Karpas-422 (cell line): ENCODE data around the gene MDH1B. TPM values are rescaled to one million over a fixed set of nuclear protein-coding genes. Genes with fewer than 3 reads are reported as not detected.

Experiments used
- DNase-seq: peaks from one replicate; pipeline ENCODE4 v3.0.0-alpha.2; 2015
- H2AFZ ChIP-seq: fragments of 200-600 bp; sonication (generic); 2 replicates; pipeline ENCODE4 v1.6.1; 2014; ENCODE audit warnings: antibody characterized with exemption, low read length, mixed read lengths
- H3K27ac ChIP-seq: fragments of 200-600 bp; sonication (generic); 2 replicates; pipeline ENCODE4 v1.5.1; 2014; ENCODE audit warnings: mild to moderate bottlenecking, low read length, moderate library complexity
- H3K27me3 ChIP-seq: fragments of 200-600 bp; sonication (generic); 2 replicates; pipeline ENCODE4 v1.6.1; 2014; ENCODE audit warnings: low read length, mixed read lengths
- H3K36me3 ChIP-seq: fragments of 200-600 bp; sonication (generic); 2 replicates; pipeline ENCODE4 v1.6.1; 2014; ENCODE audit warnings: low read length, mixed read lengths; ENCODE audit not compliant: insufficient read depth
- H3K4me1 ChIP-seq: fragments of 200-600 bp; sonication (generic); 2 replicates; pipeline ENCODE4 v1.6.1; 2014; ENCODE audit warnings: mild to moderate bottlenecking, low read length, mixed read lengths
- H3K4me2 ChIP-seq: fragments of 200-600 bp; sonication (generic); 2 replicates; pipeline ENCODE4 v1.6.1; 2014; ENCODE audit warnings: low read length, low read depth, mild to moderate bottlenecking; ENCODE audit not compliant: poor library complexity, severe bottlenecking
- H3K4me3 ChIP-seq: fragments of 200-600 bp; sonication (generic); 2 replicates; pipeline ENCODE4 v1.5.1; 2014; ENCODE audit warnings: mild to moderate bottlenecking, antibody characterized with exemption, low read length, mixed read lengths
- H3K79me2 ChIP-seq: fragments of 200-600 bp; sonication (generic); 2 replicates; pipeline ENCODE4 v1.6.1; 2014; ENCODE audit warnings: mild to moderate bottlenecking, low read length, mixed read lengths
- H3K9ac ChIP-seq: fragments of 200-600 bp; sonication (generic); 2 replicates; pipeline ENCODE4 v1.6.0; 2014; ENCODE audit warnings: low read length
- H3K9me2 ChIP-seq: fragments of 200-600 bp; sonication (generic), shearing (Covaris generic); replicated peaks from 2 replicates; pipeline ENCODE4 v1.6.0; 2014; ENCODE audit warnings: mild to moderate bottlenecking, low read length, moderate library complexity; ENCODE audit not compliant: insufficient read depth
- H3K9me3 ChIP-seq: fragments of 300-700, 200-600 bp; sonication (generic); 2 replicates; pipeline ENCODE4 v1.6.1; 2014; ENCODE audit warnings: low read length, mixed read lengths
- H4K20me1 ChIP-seq: fragments of 200-600 bp; sonication (generic); 2 replicates; pipeline ENCODE4 v1.6.1; 2014; ENCODE audit warnings: mild to moderate bottlenecking, antibody characterized with exemption, low read length, low read depth; ENCODE audit not compliant: insufficient read depth
- total RNA-seq: library from RNA; depleted of rRNA; stranded (reverse); fragments of >200 nt; shearing (Covaris generic); gene quantifications from 2 replicates; pipeline ENCODE4 v1.2.3, GENCODE V29; 2014; ENCODE audit warnings: low replicate concordance

MDH1B gene
- total RNA-seq, 1 experiment from 2014 or later: 2.8 TPM

GRCh38 chr2:206801418-206802189 lies 36.5 kb upstream of the MDH1B start:
- Histone ChIP-seq H3K9ac (no peak overlapping the region), H3K4me3 (no peak overlapping the region), H3K9me2 (no peaks in the 10 kb centered on the region), H4K20me1 (no peaks in the 10 kb centered on the region), H3K27me3 (no peaks in the 10 kb centered on the region), H3K79me2 (no peaks in the 10 kb centered on the region), H2AFZ (no peak overlapping the region), H3K9me3 (no peaks in the 10 kb centered on the region), H3K4me2 (no peak overlapping the region), H3K36me3 (no peaks in the 10 kb centered on the region), H3K27ac (no peak overlapping the region), H3K4me1 (no peaks in the 10 kb centered on the region)
- DNase-seq: no peak

- Histone ChIP-seq H3K79me2 (no peaks in the 10 kb centered on the region), H3K27ac (no peak overlapping the region), H2AFZ (no peak overlapping the region), H3K27me3 (no peaks in the 10 kb centered on the region), H3K4me2 (peak overlapping the region; percentile 18), H3K9me2 (no peaks in the 10 kb centered on the region), H4K20me1 (no peaks in the 10 kb centered on the region), H3K9me3 (no peaks in the 10 kb centered on the region), H3K9ac (no peak overlapping the region), H3K4me1 (no peaks in the 10 kb centered on the region), H3K36me3 (no peaks in the 10 kb centered on the region), H3K4me3 (no peak overlapping the region)
- peak; percentile 79 for DNase-seq
These were observed 35.6 kb upstream of the MDH1B start for GRCh38 chr2:206800506-206801417.

- H3K9me3 ChIP-seq: no peaks in the 10 kb centered on the region
- H3K9me2 ChIP-seq: no peaks in the 10 kb centered on the region
- no peak overlapping the region for H3K4me2 ChIP-seq
- H3K27me3 ChIP-seq: no peaks in the 10 kb centered on the region
- no peak overlapping the region for H3K9ac ChIP-seq
- H4K20me1 ChIP-seq: no peaks in the 10 kb centered on the region
- H3K4me1 ChIP-seq: no peaks in the 10 kb centered on the region
- no peak for DNase-seq
- H3K27ac ChIP-seq: no peak overlapping the region
- no peaks in the 10 kb centered on the region for H3K36me3 ChIP-seq
- no peak overlapping the region for H2AFZ ChIP-seq
- H3K79me2 ChIP-seq: no peaks in the 10 kb centered on the region
- H3K4me3 ChIP-seq: no peak overlapping the region
These were observed 34.0 kb upstream of the MDH1B start for GRCh38 chr2:206799083-206799482.

DNA sequence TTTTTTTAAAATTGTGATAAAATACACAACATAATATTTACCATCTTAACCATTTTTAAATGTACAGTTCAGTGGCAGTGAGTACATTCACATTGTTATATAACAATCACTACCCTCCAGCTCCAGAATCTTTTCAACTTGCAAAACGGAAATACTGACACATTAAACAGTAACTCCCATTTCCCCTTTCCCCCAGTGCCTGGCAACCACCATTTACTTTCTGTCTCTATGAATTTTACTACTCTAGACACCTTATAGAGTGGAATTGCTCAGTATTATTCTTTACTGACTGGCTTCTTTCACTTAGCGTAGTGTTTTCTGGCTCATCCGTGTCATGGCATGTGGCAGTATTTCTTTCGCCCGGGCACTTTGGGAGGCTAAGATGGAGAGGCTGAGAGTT lies 32.9 kb upstream of the MDH1B start:
- no peaks in the 10 kb centered on the region for H3K27me3 ChIP-seq
- H3K9me2 ChIP-seq: no peaks in the 10 kb centered on the region
- no peak overlapping the region for H2AFZ ChIP-seq
- no peak overlapping the region for H3K27ac ChIP-seq
- H3K79me2 ChIP-seq: no peaks in the 10 kb centered on the region
- H3K4me2 ChIP-seq: no peak overlapping the region
- H3K9me3 ChIP-seq: no peaks in the 10 kb centered on the region
- no peak overlapping the region for H3K9ac ChIP-seq
- no peaks in the 10 kb centered on the region for H3K36me3 ChIP-seq
- no peak overlapping the region for H3K4me3 ChIP-seq
- H4K20me1 ChIP-seq: no peaks in the 10 kb centered on the region
- DNase-seq: no peak
- H3K4me1 ChIP-seq: no peaks in the 10 kb centered on the region

- Histone ChIP-seq H3K27ac (no peak overlapping the region), H4K20me1 (no peaks in the 10 kb centered on the region; the same call in 1 of the 2 replicates), H3K79me2 (no peaks in the 10 kb centered on the region), H3K9me2 (no peaks in the 10 kb centered on the region), H3K4me3 (no peak overlapping the region), H3K36me3 (peaks cover 2% of the 10 kb centered on the region; the same call in 1 of the 2 replicates), H2AFZ (no peak overlapping the region), H3K4me2 (no peak overlapping the region), H3K27me3 (no peaks in the 10 kb centered on the region), H3K9me3 (no peaks in the 10 kb centered on the region), H3K4me1 (no peaks in the 10 kb centered on the region), H3K9ac (no peak overlapping the region)
- DNase-seq: no peak
These were observed 32.2 kb upstream of the MDH1B start for GRCh38 chr2:206797376-206797775.

DNA sequence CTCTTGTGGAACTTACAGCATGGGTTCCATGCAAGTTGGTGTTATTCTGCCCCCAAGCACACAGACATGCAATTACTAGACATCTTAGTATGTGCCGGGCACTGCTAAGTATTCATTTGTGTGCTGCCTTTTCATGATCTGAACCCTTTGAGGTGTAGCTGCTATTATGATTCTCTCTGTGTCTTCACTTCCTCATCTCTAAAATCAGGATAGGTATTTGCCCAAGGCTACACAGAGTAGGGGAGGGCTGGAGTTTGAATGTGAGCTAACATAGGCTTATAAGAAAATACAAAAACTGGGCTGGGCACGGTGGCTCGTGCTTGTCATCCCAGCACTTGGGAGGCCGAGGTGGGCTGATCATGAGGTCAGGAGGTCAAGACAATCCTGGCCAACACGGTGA lies 27.5 kb upstream of the MDH1B start:
- no peak for DNase-seq
- H3K27ac ChIP-seq: no peak overlapping the region
- H3K4me3 ChIP-seq: no peak overlapping the region
- peaks cover 44% of the 10 kb centered on the region; the same call in 1 of the 2 replicates for H3K36me3 ChIP-seq
- no peaks in the 10 kb centered on the region for H3K9me3 ChIP-seq
- no peaks in the 10 kb centered on the region for H3K27me3 ChIP-seq
- no peaks in the 10 kb centered on the region for H3K9me2 ChIP-seq
- no peaks in the 10 kb centered on the region for H3K79me2 ChIP-seq
- H3K4me1 ChIP-seq: peaks cover 4% of the 10 kb centered on the region; the same call in 1 of the 2 replicates
- no peak overlapping the region for H2AFZ ChIP-seq
- H3K9ac ChIP-seq: no peak overlapping the region
- no peaks in the 10 kb centered on the region; the same call in 1 of the 2 replicates for H4K20me1 ChIP-seq
- no peak overlapping the region for H3K4me2 ChIP-seq

DNA sequence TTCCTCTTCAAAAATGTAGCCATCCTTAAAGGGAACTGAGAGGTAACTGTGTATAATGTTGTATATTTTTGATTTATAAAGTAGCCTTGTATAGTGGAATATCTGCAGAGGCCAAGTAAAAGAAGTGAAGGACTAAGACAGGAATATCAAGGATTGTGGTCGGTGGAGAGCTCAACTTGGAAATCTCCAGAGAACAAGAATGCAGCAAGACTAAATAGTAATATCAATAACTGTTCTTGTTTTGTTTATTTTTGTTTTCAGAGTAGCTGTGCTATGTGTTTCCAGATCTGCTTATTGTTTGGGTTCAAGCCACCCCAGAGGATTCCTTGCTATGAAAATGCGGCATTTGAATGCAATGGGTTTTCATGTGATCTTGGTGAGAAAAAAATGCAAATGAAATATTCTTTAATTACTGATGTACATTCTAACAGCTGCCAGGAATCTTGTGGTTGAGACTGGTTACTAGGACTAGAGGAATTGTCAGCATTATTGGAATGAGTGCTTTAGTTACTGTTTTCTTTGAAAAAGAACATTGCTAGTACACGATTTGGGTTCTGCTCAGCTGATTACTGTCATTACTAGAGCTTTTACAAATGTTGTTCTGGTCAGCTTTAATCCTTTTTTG lies 25.3 kb upstream of the MDH1B start:
- no peak overlapping the region for H2AFZ ChIP-seq
- H3K27me3 ChIP-seq: no peaks in the 10 kb centered on the region
- no peak overlapping the region for H3K27ac ChIP-seq
- H3K9me2 ChIP-seq: no peaks in the 10 kb centered on the region
- H3K4me2 ChIP-seq: no peak overlapping the region
- H3K4me1 ChIP-seq: peaks cover 4% of the 10 kb centered on the region; the same call in 1 of the 2 replicates
- H3K79me2 ChIP-seq: no peaks in the 10 kb centered on the region
- H3K9ac ChIP-seq: no peak overlapping the region
- no peak overlapping the region for H3K4me3 ChIP-seq
- H3K36me3 ChIP-seq: peaks cover 58% of the 10 kb centered on the region; the same call in 1 of the 2 replicates
- DNase-seq: no peak
- H4K20me1 ChIP-seq: no peaks in the 10 kb centered on the region; the same call in 1 of the 2 replicates
- no peaks in the 10 kb centered on the region for H3K9me3 ChIP-seq
